ENCODE measurements around the gene TRAF3IP1. TPM values are rescaled to one million over a fixed set of nuclear protein-coding genes. Genes with fewer than 3 reads are reported as not detected.
A peak's percentile ranks its signal among the peaks of the same experiment; 100 is the strongest.

Gene TRAF3IP1
- total and polyA plus RNA-seq, 8 donors: 4.7 to 10.3 (median 6.9) TPM

GRCh38 chr2:238389988-238390589 lies 69.8 kb downstream of the TRAF3IP1 start:
- FAIRE-seq (no peak), ATAC-seq (peak; percentile 95 to 96 (median 96)), DNase-seq (peak in 5 of 6 donors; percentile 81 to 89 (median 81))
- Histone ChIP-seq H3K4me1 (peaks cover 0 to 28% (median 16%) of the 10 kb centered on the region in 3 donors), H3K36me3 (no peaks in the 10 kb centered on the region), H3K9me3 (no peaks in the 10 kb centered on the region), H3K27ac (peak overlapping the region; percentile 51 to 68 (median 64)), H3K4me3 (no peak overlapping the region), H3K27me3 (no peaks in the 10 kb centered on the region)
- 10 to 11% methylated on average over 10 of the region's 10 CpGs for WGBS, 2 donors
- intact Hi-C loops (cut with DNase I): no loop called here
- TF ChIP-seq CTCF (IDR thresholded peaks at IDR 0.05): no peak

- TF ChIP-seq CTCF (IDR thresholded peaks at IDR 0.05): no peak
- no peak for ATAC-seq
- intact Hi-C loops (cut with DNase I): no loop called here
- peaks cover 0 to 28% (median 16%) of the 10 kb centered on the region in 3 donors for H3K4me1 ChIP-seq
- 77 to 81% methylated on average over 6 of the region's 6 CpGs for WGBS, 2 donors
- H3K9me3 ChIP-seq: no peaks in the 10 kb centered on the region
- no peak for DNase-seq
- peak overlapping the region in 1 of 4 donors; percentile 65 for H3K27ac ChIP-seq
- FAIRE-seq: no peak
- H3K36me3 ChIP-seq: no peaks in the 10 kb centered on the region
- no peaks in the 10 kb centered on the region for H3K27me3 ChIP-seq
- H3K4me3 ChIP-seq: no peak overlapping the region
Observed at GRCh38 chr2:238391042-238391689, 70.8 kb downstream of the TRAF3IP1 start.

- 90 to 98% methylated on average over 7 of the region's 7 CpGs for WGBS, 2 donors
- H3K9me3 ChIP-seq: no peaks in the 10 kb centered on the region
- DNase-seq (no peak), FAIRE-seq (no peak), ATAC-seq (no peak)
- H3K4me1 ChIP-seq: peaks cover 0 to 5% (median 0%) of the 10 kb centered on the region in 3 donors
- no peak overlapping the region for H3K4me3 ChIP-seq
- TF ChIP-seq CTCF (IDR thresholded peaks at IDR 0.05): no peak
- H3K27me3 ChIP-seq: no peaks in the 10 kb centered on the region
- H3K27ac ChIP-seq: peak overlapping the region in 1 of 4 donors; percentile 9
- intact Hi-C loops (cut with DNase I): no loop called here
- no peaks in the 10 kb centered on the region for H3K36me3 ChIP-seq
Observed at GRCh38 chr2:238396663-238397062, 76.3 kb downstream of the TRAF3IP1 start.

- Histone ChIP-seq H3K27me3 (no peaks in the 10 kb centered on the region), H3K27ac (no peak overlapping the region), H3K4me1 (peaks cover 0 to 5% (median 0%) of the 10 kb centered on the region in 3 donors), H3K36me3 (no peaks in the 10 kb centered on the region), H3K4me3 (no peak overlapping the region), H3K9me3 (no peaks in the 10 kb centered on the region)
- intact Hi-C loops (cut with DNase I): no loop called here
- WGBS, 2 donors: 87 to 88% methylated on average over 14 of the region's 14 CpGs
- DNase-seq (no peak), FAIRE-seq (no peak), ATAC-seq (no peak)
- no peak for TF ChIP-seq CTCF (IDR thresholded peaks at IDR 0.05)
Observed at GRCh38 chr2:238397356-238397755, 77.0 kb downstream of the TRAF3IP1 start.

- Histone ChIP-seq H3K27me3 (no peaks in the 10 kb centered on the region), H3K9me3 (no peaks in the 10 kb centered on the region), H3K4me3 (no peak overlapping the region), H3K36me3 (no peaks in the 10 kb centered on the region), H3K27ac (peak overlapping the region in 1 of 4 donors; percentile 25), H3K4me1 (no peaks in the 10 kb centered on the region)
- ATAC-seq: no peak
- DNase-seq: no peak
- TF ChIP-seq CTCF (IDR thresholded peaks at IDR 0.05): no peak
- intact Hi-C loops (cut with DNase I): no loop called here
- 69 to 78% methylated on average over 6 of the region's 6 CpGs for WGBS, 2 donors
- no peak for FAIRE-seq
Observed at GRCh38 chr2:238398577-238398976, 78.3 kb downstream of the TRAF3IP1 start.

All from pancreas (tissue), 10 donors.